GM19043 (cell line): ENCODE measurements around the gene AGXT.
"Not testable (repeated sequence)": the region's sequence is repeated elsewhere in the genome, so short reads cannot be mapped to it uniquely, and the experiment has no call there.

ENCODE experiments used
- ATAC-seq: cut with Tn5 transposase; IDR thresholded peaks from one replicate; pipeline ENCODE4 v1.9.1; 2021; ENCODE audit warnings: low read depth; ENCODE audit not compliant: unreplicated experiment

The AGXT gene

GRCh38 chr2:240839152-240840143 is 29.2 kb upstream of the AGXT start:
- no peak for ATAC-seq

DNA sequence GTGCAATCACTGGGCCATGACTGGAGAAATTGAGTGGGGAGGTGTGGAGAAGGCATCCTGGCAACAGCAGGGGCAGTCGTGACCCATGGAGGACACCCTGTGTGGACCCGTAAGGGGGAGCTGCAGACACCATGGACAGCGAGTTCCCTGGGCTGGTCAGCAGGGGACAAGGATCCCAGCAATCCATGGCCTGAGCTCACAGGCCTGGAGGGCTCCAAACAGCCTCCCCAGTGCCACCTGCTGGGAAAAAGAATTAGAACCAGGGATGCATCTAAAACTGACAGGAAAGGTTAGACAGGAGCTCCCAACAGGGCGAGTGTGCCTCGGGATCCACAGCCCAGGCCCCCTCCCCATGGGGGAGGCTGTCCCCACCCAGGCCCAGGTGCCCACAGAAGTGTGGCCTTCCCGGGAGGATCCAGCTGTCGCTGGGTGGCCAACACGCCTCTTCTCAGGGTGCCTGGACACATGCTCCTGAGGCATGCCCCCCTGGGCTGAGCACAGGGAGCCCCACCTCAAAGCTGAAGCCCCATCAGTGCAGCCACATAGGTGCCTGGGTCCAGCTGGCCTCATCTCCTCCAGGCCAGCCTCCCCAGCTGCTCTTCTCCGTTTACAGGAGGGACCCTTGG is 28.1 kb upstream of the AGXT start:
- ATAC-seq = no peak

DNA sequence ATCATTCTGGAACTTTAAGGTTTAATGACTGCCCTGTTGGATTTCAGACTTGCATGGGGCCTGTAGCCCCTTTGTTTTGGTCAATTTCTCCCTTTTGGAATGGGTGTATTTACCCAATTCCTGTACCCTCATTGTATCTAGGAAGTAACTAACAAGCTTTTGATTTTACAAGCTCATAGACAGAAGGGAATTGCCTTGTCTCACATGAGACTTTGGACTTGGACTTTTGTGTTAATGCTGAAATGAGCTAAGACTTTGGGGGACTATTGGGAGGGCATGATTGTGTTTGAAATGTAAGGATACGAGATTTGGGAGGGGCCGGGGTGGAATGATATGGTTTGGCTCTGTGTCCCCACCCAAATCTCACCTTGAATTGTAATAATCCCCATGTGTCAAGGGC is 22.3 kb upstream of the AGXT start:
- ATAC-seq = not testable (repeated sequence)

GRCh38 chr2:240846873-240847595 is 21.6 kb upstream of the AGXT start:
- ATAC-seq = no peak

GRCh38 chr2:240847817-240848216 is 20.8 kb upstream of the AGXT start:
- no peak for ATAC-seq

GRCh38 chr2:240848900-240849680 is 19.5 kb upstream of the AGXT start:
- no peak for ATAC-seq

GRCh38 chr2:240850026-240850425 is 18.6 kb upstream of the AGXT start:
- no peak for ATAC-seq

DNA sequence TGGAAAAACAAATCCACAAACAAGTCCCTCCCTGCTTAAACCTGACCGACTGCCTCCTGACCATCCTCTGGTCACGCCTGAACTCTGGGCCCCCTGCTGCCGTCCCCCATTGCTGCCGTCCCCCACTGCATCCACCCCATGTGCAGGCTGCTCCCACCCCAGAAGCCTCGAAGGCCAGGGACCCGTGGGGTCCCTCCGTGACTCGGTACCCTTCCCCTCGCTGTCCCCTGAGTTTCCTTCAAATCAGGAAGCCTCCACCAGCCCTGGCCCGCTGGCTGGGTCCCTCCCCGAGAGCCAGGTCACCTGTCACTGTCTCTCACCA is 17.9 kb upstream of the AGXT start:
- no peak for ATAC-seq

- ATAC-seq = no peak
Observed at GRCh38 chr2:240851078-240851991, 17.3 kb upstream of the AGXT start.

- no peak for ATAC-seq
Observed at GRCh38 chr2:240852671-240853314, 15.8 kb upstream of the AGXT start.

GRCh38 chr2:240855670-240856069 is 13.0 kb upstream of the AGXT start:
- no peak for ATAC-seq

GRCh38 chr2:240856151-240856980 is 12.3 kb upstream of the AGXT start:
- ATAC-seq = no peak

GRCh38 chr2:240857039-240858008 is 11.3 kb upstream of the AGXT start:
- ATAC-seq = no peak

- no peak for ATAC-seq
Observed at GRCh38 chr2:240858321-240858720, 10.3 kb upstream of the AGXT start.

- ATAC-seq = no peak
Observed at GRCh38 chr2:240858871-240859270, 9.8 kb upstream of the AGXT start.

GRCh38 chr2:240861547-240861946 is 7.1 kb upstream of the AGXT start:
- no peak for ATAC-seq

DNA sequence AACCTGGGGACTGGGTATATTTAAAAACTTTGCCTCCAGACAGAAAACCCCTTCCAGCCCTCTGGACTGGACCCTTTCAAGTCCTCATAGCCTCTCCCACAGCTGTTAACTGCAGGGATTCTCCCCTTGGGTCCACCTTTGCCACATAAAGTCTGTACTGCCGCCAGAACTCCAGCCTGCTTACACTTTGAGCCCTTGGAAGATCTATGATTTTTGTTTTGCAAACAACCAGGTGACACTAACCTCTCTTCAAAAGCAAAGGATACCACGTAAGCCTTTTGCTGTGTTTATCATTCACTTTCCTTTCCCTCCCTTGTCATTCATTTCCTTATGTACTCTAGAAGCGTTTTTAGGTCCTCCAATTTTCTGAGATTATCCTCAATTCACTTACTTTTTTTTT is 4.1 kb upstream of the AGXT start:
- ATAC-seq = no peak
